HepG2 (cell line): ENCODE results near the gene PRR23E.

ENCODE experiments used
- ATF1 ChIP-seq: IDR thresholded peaks from 2 replicates; pipeline ENCODE4 v1.6.1; 2016; ENCODE audit warnings: mild to moderate bottlenecking, control low read depth
- CBX5 ChIP-seq: sonication (generic); formaldehyde crosslinking; IDR thresholded peaks from 2 replicates; pipeline ENCODE4 v1.4.0; 2020; ENCODE audit warnings: missing genetic modification reagents, borderline replicate concordance
- EZH2 ChIP-seq: conservative IDR thresholded peaks from 2 replicates; pipeline ENCODE4 v1.6.1; 2012; ENCODE audit warnings: mild to moderate bottlenecking, low read depth, low read length, moderate library complexity
- RBAK ChIP-seq: sonication (generic); formaldehyde crosslinking; IDR thresholded peaks from 2 replicates; pipeline ENCODE4 v1.5.1; 2020; ENCODE audit warnings: mild to moderate bottlenecking, missing genetic modification reagents
- TAF1 ChIP-seq: sonication (generic); formaldehyde crosslinking; IDR thresholded peaks from 2 replicates; pipeline ENCODE4 v1.4.0; 2020; ENCODE audit warnings: missing genetic modification reagents
- TBL1XR1 ChIP-seq: fragments of 150-350 bp; IDR thresholded peaks from 2 replicates; pipeline ENCODE4 v1.6.1; 2014; ENCODE audit warnings: borderline replicate concordance, low read length; ENCODE audit not compliant: partially characterized antibody
- ZNF274 ChIP-seq: sonication (generic); formaldehyde crosslinking; IDR thresholded peaks from 2 replicates; pipeline ENCODE4 v1.5.1; 2020; ENCODE audit warnings: mild to moderate bottlenecking, missing genetic modification reagents
- ZNF331 ChIP-seq: sonication (generic); formaldehyde crosslinking; IDR thresholded peaks from 2 replicates; pipeline ENCODE4 v1.4.0; 2020; ENCODE audit warnings: missing genetic modification reagents
- ZNF773 ChIP-seq: sonication (generic); formaldehyde crosslinking; IDR thresholded peaks from 2 replicates; pipeline ENCODE4 v1.4.0; 2020; ENCODE audit warnings: missing genetic modification reagents, borderline replicate concordance
- TF ChIP-seq, protein P1 (sequence below): sonication (generic); formaldehyde crosslinking; IDR thresholded peaks from 2 replicates; pipeline ENCODE4 v1.4.0; 2020; ENCODE audit warnings: missing genetic modification reagents, mild to moderate bottlenecking, borderline replicate concordance
- TF ChIP-seq, protein P2 (sequence below): sonication (generic); formaldehyde crosslinking; IDR thresholded peaks from 2 replicates; pipeline ENCODE4 v1.4.0; 2020; ENCODE audit warnings: mild to moderate bottlenecking, missing genetic modification reagents

DNA sequence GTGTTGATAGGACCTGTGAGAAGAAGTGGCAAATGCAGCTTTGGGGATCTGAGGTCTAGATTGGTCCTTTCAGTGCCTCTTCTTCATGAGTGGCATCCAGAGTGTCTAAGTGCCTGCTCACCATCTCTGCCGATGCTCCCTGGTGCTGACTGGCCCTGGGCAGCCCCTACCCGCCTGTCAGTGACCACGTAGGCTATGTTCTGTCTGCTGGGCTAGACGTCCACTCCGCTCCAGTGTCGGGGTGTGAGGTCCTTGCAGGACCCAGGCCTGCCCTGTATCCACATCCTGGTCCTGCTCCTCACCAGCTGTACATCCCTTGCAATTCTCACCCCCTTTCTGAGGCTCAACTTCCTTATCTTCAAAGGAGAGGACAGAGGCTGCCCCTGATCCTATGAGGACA lies 48.3 kb upstream of the PRR23E start:
- TF ChIP-seq CBX5 (CRISPR knock-in tag): no peak
- TF ChIP-seq TBL1XR1: no peak
- TF ChIP-seq ZNF331 (CRISPR knock-in tag): no peak
- TF ChIP-seq ATF1: no peak
- no peak for TF ChIP-seq ZNF274 (CRISPR knock-in tag)
- no peak for TF ChIP-seq TAF1 (CRISPR knock-in tag)
- TF ChIP-seq RBAK (CRISPR knock-in tag): no peak
- TF ChIP-seq, protein P1, sequence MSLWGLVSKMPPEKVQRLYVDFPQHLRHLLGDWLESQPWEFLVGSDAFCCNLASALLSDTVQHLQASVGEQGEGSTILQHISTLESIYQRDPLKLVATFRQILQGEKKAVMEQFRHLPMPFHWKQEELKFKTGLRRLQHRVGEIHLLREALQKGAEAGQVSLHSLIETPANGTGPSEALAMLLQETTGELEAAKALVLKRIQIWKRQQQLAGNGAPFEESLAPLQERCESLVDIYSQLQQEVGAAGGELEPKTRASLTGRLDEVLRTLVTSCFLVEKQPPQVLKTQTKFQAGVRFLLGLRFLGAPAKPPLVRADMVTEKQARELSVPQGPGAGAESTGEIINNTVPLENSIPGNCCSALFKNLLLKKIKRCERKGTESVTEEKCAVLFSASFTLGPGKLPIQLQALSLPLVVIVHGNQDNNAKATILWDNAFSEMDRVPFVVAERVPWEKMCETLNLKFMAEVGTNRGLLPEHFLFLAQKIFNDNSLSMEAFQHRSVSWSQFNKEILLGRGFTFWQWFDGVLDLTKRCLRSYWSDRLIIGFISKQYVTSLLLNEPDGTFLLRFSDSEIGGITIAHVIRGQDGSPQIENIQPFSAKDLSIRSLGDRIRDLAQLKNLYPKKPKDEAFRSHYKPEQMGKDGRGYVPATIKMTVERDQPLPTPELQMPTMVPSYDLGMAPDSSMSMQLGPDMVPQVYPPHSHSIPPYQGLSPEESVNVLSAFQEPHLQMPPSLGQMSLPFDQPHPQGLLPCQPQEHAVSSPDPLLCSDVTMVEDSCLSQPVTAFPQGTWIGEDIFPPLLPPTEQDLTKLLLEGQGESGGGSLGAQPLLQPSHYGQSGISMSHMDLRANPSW (CRISPR knock-in tag): no peak
- TF ChIP-seq, protein P2, sequence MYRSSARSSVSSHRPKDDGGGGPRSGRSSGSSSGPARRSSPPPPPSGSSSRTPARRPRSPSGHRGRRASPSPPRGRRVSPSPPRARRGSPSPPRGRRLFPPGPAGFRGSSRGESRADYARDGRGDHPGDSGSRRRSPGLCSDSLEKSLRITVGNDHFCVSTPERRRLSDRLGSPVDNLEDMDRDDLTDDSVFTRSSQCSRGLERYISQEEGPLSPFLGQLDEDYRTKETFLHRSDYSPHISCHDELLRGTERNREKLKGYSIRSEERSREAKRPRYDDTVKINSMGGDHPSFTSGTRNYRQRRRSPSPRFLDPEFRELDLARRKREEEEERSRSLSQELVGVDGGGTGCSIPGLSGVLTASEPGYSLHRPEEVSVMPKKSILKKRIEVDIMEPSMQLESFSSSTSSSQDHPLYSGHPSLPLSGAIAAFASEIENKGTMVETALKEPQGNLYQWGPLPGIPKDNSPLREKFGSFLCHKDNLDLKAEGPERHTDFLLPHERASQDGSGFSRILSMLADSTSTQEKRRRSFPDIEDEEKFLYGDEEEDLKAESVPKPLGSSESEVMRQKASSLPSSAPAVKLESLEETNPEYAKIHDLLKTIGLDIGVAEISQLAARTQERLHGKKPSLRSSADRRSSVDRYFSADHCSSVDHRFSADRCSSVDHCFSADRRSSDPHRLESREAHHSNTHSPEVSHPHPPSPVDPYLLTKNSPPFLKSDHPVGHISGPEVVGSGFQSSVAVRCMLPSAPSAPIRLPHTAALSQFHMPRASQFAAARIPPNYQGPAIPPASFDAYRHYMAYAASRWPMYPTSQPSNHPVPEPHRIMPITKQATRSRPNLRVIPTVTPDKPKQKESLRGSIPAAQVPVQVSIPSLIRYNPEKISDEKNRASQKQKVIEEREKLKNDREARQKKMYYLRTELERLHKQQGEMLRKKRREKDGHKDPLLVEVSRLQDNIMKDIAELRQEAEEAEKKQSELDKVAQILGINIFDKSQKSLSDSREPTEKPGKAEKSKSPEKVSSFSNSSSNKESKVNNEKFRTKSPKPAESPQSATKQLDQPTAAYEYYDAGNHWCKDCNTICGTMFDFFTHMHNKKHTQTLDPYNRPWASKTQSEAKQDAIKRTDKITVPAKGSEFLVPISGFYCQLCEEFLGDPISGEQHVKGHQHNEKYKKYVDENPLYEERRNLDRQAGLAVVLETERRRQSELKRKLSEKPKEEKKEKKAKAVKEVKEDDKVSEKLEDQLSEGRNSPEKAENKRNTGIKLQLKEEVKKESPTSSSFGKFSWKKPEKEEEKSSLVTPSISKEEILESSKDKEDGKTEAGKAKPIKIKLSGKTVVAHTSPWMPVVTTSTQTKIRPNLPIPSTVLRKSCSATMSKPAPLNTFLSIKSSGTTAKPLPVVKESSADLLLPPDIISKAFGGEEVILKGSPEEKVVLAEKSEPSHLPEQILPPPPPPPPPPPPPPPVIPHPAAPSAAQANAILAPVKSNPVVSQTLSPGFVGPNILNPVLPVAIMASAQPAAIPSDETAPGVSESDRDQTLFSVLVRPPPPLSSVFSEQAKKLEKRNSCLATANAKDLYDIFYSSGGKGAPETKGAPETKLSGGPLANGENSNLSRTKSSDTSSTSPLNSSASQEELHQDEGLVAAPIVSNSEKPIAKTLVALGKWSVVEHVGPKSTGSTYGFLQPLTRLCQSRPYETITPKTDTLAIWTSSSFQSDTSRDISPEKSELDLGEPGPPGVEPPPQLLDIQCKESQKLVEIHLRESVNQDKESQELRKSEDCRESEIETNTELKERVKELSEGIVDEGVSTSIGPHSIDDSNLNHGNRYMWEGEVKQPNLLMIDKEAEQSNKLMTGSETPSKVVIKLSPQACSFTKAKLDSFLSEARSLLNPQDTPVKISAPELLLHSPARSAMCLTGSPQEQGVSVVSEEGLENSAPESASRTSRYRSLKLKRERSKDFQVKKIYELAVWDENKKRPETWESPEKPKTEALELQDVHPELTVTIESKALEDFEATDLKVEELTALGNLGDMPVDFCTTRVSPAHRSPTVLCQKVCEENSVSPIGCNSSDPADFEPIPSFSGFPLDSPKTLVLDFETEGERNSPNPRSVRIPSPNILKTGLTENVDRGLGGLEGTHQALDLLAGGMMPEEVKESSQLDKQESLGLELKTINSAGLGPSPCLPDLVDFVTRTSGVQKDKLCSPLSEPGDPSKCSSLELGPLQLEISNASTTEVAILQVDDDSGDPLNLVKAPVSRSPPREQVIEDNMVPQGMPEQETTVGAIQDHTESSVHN (CRISPR knock-in tag): no peak
- TF ChIP-seq ZNF773 (CRISPR knock-in tag): no peak
- TF ChIP-seq EZH2: no peak
